Coronary artery (tissue), 2 donors: Measurements from ENCODE around the gene KRT16.

ENCODE experiments used
- DNase-seq: peaks from one replicate; pipeline ENCODE4 v3.0.0-alpha.2; 2017; ENCODE audit warnings: low spot score
- H3K27ac ChIP-seq, 2 donors: fragments of 200-600 bp; sonication (generic); one replicate each; pipeline ENCODE4 v1.5.1; 2016 to 2019
- H3K4me3 ChIP-seq: fragments of 200-600 bp; sonication (generic); 2 replicates; pipeline ENCODE4 v1.5.1; 2016; ENCODE audit warnings: mild to moderate bottlenecking, moderate library complexity
- CTCF ChIP-seq: fragments of 200-600 bp; sonication (generic); IDR thresholded peaks from one replicate; pipeline ENCODE4 v1.5.1; 2019; ENCODE audit warnings: antibody characterized with exemption

KRT16 gene

GRCh38 chr17:41655611-41656111 is 43.1 kb upstream of the KRT16 start:
- no peak for DNase-seq
- Histone ChIP-seq H3K4me3 (no peak overlapping the region), H3K27ac (no peak overlapping the region)
- no peak for TF ChIP-seq CTCF

GRCh38 chr17:41654678-41655607 is 42.4 kb upstream of the KRT16 start:
- no peak overlapping the region for H3K27ac ChIP-seq
- H3K4me3 ChIP-seq = no peak overlapping the region
- no peak for DNase-seq
- no peak for TF ChIP-seq CTCF

- H3K4me3 ChIP-seq = no peak overlapping the region
- DNase-seq = no peak
- H3K27ac ChIP-seq = no peak overlapping the region
Measured at GRCh38 chr17:41653892-41654677, 41.5 kb upstream of the KRT16 start.

GRCh38 chr17:41653421-41653820 is 40.9 kb upstream of the KRT16 start:
- Histone ChIP-seq H3K27ac (no peak overlapping the region), H3K4me3 (no peak overlapping the region)
- DNase-seq = no peak
- TF ChIP-seq CTCF = no peak

More at GRCh38 chr17:41653892-41654677, 41.5 kb upstream of the KRT16 start:
- TF ChIP-seq CTCF = no peak

- H3K27ac ChIP-seq = no peak overlapping the region
- DNase-seq = no peak
- H3K4me3 ChIP-seq = no peak overlapping the region
- TF ChIP-seq CTCF = no peak
Measured at GRCh38 chr17:41652461-41652970, 39.9 kb upstream of the KRT16 start.

- Histone ChIP-seq H3K27ac (peak overlapping the region; percentile 25 to 80), H3K4me3 (peak overlapping the region; percentile 55)
- no peak for DNase-seq
- TF ChIP-seq CTCF = no peak
Measured at GRCh38 chr17:41651625-41652460, 39.3 kb upstream of the KRT16 start.
